Measurements from ENCODE around the gene SPATA2. TPM values are rescaled to one million over a fixed set of nuclear protein-coding genes. Genes with fewer than 3 reads are reported as not detected.
"Not testable (repeated sequence)": the region's sequence is repeated elsewhere in the genome, so short reads cannot be mapped to it uniquely, and the experiment has no call there.

SPATA2 gene
- total RNA-seq, 1 experiment from 2014 or later, result 6.6 TPM

DNA sequence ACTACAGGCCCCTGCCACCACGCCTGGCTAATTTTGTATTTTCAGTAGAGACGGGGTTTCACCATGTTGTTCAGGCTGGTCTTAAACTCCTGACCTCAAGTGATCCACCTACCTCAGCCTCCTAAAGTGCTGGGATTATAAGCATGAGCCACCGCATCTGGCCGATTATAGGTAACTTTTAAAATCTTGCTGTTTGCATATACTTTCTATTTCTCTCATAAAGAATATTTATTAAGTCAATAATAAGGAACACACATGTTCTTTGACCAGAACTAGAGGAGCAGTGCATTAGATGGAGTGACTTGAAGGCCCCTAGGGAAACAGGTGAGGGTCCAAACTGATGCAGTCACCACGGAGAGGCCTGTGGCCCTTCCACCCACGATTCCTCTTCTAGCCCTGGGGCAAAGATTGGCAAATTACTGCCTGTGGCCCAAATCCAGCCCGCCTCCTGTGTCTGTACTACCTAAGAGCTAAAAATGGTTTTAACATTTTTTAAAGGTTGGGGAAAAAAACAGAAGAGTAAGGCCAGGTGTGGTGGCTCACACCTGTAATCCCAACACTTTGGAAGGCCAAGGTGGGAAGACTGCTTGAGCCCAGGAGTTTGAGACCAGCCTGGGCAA lies 19.7 kb downstream of the SPATA2 start:
- H3K9me3 ChIP-seq (ENCODE audit: control insufficient read depth in 1 of 2, insufficient read depth in 1 of 2, low read depth in 1 of 2, low read length in 2 of 2); H3K4me1 ChIP-seq (ENCODE audit: control insufficient read depth in 1 of 2, insufficient read depth in 2 of 2, low read length in 2 of 2); H3K4me3 ChIP-seq (replicated peaks in 1 of 2; ENCODE audit: low read depth in 1 of 2, low read length in 2 of 2); intact Hi-C loops (cut with micrococcal nuclease); CTCF ChIA-PET; BruUV-seq (replicated peaks); RAD21 ChIA-PET (ENCODE audit: low non-redundant PET in 1 of 2, low total read pairs in 2 of 2, uncharacterized antibody in 2 of 2, unreplicated experiment in 2 of 2); H3K9ac ChIP-seq (ENCODE audit: low read length); POLR2A ChIA-PET; H3K27ac ChIP-seq (ENCODE audit: low read depth, low read length); DNase-seq (ENCODE audit: low read depth, low spot score); H3K9me2 ChIP-seq (ENCODE audit: insufficient read depth); H3K36me3 ChIP-seq (ENCODE audit: control insufficient read depth in 1 of 2, insufficient read depth in 2 of 2, low read length in 2 of 2); H4K20me1 ChIP-seq (ENCODE audit: insufficient read depth); H3K4me2 ChIP-seq (ENCODE audit: low read length); H3K79me2 ChIP-seq (ENCODE audit: insufficient read depth, low read length); ATAC-seq; H2AFZ ChIP-seq (ENCODE audit: low read depth, low read length, poor library complexity, severe bottlenecking); H3K27me3 ChIP-seq (ENCODE audit: insufficient read depth, low read length): not testable (repeated sequence)

DNA sequence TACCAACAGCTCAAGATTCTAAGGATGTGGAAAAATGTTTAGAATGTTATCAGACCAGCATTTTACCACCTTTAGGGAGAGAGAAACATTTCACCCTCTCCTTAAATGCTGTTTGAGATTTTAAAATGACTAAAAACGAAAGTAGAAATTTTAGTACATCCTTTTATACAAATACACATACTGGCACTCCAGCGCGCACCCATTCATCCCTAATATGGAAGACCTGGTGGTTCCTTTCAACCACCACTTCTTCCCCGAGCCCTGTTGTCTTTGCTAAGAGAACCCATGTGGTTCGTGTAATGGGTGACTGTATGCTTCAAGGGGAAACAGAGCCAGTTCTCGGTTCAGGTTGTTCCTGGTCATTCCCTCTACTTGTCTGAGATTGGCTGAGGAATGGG lies 21.3 kb downstream of the SPATA2 start:
- Histone ChIP-seq H3K4me1 (ENCODE audit: control insufficient read depth in 1 of 2, insufficient read depth in 2 of 2, low read length in 2 of 2) (no peaks in the 10 kb centered on the region), H4K20me1 (ENCODE audit: insufficient read depth) (no peaks in the 10 kb centered on the region), H3K9ac (ENCODE audit: low read length) (no peak overlapping the region), H3K36me3 (ENCODE audit: control insufficient read depth in 1 of 2, insufficient read depth in 2 of 2, low read length in 2 of 2) (no peaks in the 10 kb centered on the region), H3K9me3 (ENCODE audit: control insufficient read depth in 1 of 2, insufficient read depth in 1 of 2, low read depth in 1 of 2, low read length in 2 of 2) (no peaks in the 10 kb centered on the region), H3K9me2 (ENCODE audit: insufficient read depth) (no peaks in the 10 kb centered on the region), H3K79me2 (ENCODE audit: insufficient read depth, low read length) (no peaks in the 10 kb centered on the region), H2AFZ (ENCODE audit: low read depth, low read length, poor library complexity, severe bottlenecking) (no peak overlapping the region), H3K4me3 (replicated peaks in 1 of 2; ENCODE audit: low read depth in 1 of 2, low read length in 2 of 2) (no peak overlapping the region), H3K27ac (ENCODE audit: low read depth, low read length) (no peak overlapping the region), H3K4me2 (ENCODE audit: low read length) (no peak overlapping the region), H3K27me3 (ENCODE audit: insufficient read depth, low read length) (no peaks in the 10 kb centered on the region)
- BruUV-seq (replicated peaks), result no TSS peak
- TF ChIP-seq SIN3A (IDR thresholded peaks at IDR 0.05; ENCODE audit: low read depth) (no peak), EGR1 (IDR thresholded peaks at IDR 0.05; ENCODE audit: low read depth) (no peak), CEBPB (IDR thresholded peaks at IDR 0.05; ENCODE audit: low read depth) (no peak), ZNF274 (IDR thresholded peaks at IDR 0.05; ENCODE audit: low read depth, low read length) (no peak), ELF1 (IDR thresholded peaks at IDR 0.05; ENCODE audit: borderline replicate concordance, low read depth) (no peak), YY1 (IDR thresholded peaks at IDR 0.05; ENCODE audit: extremely low read depth, insufficient replicate concordance, low read depth, low read length) (no peak)
- TF ChIP-seq, protein P1, sequence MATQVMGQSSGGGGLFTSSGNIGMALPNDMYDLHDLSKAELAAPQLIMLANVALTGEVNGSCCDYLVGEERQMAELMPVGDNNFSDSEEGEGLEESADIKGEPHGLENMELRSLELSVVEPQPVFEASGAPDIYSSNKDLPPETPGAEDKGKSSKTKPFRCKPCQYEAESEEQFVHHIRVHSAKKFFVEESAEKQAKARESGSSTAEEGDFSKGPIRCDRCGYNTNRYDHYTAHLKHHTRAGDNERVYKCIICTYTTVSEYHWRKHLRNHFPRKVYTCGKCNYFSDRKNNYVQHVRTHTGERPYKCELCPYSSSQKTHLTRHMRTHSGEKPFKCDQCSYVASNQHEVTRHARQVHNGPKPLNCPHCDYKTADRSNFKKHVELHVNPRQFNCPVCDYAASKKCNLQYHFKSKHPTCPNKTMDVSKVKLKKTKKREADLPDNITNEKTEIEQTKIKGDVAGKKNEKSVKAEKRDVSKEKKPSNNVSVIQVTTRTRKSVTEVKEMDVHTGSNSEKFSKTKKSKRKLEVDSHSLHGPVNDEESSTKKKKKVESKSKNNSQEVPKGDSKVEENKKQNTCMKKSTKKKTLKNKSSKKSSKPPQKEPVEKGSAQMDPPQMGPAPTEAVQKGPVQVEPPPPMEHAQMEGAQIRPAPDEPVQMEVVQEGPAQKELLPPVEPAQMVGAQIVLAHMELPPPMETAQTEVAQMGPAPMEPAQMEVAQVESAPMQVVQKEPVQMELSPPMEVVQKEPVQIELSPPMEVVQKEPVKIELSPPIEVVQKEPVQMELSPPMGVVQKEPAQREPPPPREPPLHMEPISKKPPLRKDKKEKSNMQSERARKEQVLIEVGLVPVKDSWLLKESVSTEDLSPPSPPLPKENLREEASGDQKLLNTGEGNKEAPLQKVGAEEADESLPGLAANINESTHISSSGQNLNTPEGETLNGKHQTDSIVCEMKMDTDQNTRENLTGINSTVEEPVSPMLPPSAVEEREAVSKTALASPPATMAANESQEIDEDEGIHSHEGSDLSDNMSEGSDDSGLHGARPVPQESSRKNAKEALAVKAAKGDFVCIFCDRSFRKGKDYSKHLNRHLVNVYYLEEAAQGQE (IDR thresholded peaks at IDR 0.05; ENCODE audit: low read depth), result no peak
- intact Hi-C loops (cut with micrococcal nuclease), result no loop called here
- CTCF ChIA-PET, result no interaction called here
- ATAC-seq, result no peak
- RAD21 ChIA-PET (ENCODE audit: low non-redundant PET in 1 of 2, low total read pairs in 2 of 2, uncharacterized antibody in 2 of 2, unreplicated experiment in 2 of 2), result no interaction called here
- POLR2A ChIA-PET, result no interaction called here
- no peak for DNase-seq (ENCODE audit: low read depth, low spot score)
